GM19328 (cell line): ENCODE results near the gene CABP4.
"Not testable (repeated sequence)": the region's sequence is repeated elsewhere in the genome, so short reads cannot be mapped to it uniquely, and the experiment has no call there.

Source experiments
- ATAC-seq: cut with Tn5 transposase; IDR thresholded peaks from one replicate; pipeline ENCODE4 v1.9.1; 2021; ENCODE audit warnings: mild to moderate bottlenecking, moderate library complexity; ENCODE audit not compliant: unreplicated experiment

The CABP4 gene

DNA sequence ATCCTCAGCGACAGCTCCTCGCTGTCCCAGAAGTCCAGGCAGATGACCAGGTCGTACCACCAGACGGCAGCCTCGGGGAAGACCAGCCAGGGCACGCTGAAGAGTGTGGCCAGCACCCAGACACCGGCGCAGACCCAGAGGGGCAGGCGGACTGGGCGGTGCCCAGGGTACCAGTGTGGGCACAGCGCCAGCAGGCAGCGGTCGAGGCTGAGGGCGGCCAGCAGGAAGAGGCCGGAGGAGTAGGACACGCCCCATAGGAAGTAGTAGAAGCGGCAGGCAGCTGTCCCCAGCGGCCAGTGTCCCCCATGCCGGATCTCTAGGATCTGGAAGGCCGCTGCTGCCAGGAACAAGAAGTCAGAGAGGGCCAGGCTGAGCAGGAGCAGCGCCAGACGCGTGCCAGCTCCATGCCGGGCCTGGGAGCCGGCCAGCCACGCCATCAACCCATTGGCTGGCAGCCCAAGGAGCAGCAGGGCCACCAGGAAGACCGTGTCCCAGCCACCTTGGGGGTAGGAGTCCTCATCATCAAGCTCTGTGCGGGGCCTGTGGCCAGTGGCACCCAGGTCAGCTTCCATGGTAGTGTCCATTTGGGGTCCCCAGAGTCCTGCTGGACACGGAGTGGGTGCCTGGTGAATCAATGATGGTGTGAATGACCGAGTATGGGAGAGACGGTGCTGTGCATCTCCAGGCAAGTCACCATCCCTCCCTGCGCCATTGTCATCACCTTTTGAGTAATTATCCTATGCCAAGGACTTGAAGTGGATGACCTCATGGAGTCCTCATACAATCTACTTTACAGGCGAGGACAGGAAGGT, 2.8 kb upstream of the CABP4 start, which contains the start of gene GPR152:
Gene GPR152, minus strand, starts transcription at position 589 of the 812 bp plus-strand sequence. Its CDS starts 5 bp downstream, at position 584.
- ATAC-seq = no peak

- ATAC-seq = no peak
Measured at GRCh38 chr11:67453816-67454732, 1.1 kb upstream of the CABP4 start.

GRCh38 chr11:67456068-67456705, 1.0 kb downstream of the CABP4 start:
- ATAC-seq = no peak

- ATAC-seq = no peak
Measured at GRCh38 chr11:67457453-67457852, 2.3 kb downstream of the CABP4 start.

- ATAC-seq = no peak
Measured at GRCh38 chr11:67458266-67458665, 3.1 kb downstream of the CABP4 start.

GRCh38 chr11:67463186-67463585, 8.0 kb downstream of the CABP4 start:
- ATAC-seq = no peak

DNA sequence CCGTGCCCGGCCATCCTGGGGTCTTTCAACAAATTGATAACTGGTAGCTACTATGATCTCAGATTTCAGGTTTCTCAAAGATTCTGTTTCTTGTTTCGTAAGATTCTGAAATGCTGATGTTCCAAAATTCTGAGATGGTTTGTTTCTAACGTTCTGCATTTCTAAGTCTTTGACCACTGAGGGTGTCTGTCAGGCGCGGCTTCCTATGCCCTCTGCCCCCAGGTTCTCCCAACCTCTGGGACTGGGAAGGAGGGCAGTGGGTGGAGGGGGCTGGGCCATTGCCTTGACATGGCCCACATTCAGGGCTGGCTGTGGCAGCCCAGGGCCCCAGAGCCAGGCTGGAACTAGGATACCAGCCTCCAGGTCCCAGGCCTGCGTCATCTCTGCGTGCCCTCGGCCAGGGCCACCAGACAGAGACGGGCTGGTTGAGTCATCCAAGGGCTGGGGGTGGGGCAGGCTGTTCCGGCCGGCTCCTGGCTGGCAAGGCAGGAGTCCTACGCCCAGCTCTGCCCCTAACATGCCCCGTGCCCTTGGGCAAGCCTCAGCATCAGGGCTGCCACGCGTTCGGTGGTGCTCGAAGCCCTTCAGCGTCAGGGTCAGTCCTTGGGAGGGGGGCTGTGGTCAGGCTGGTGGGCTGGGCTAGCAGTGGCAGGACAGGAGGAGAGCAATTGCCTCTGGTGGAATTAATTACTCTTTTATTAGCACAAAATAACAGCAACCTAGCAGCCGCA, 8.7 kb downstream of the CABP4 start:
- no peak for ATAC-seq

DNA sequence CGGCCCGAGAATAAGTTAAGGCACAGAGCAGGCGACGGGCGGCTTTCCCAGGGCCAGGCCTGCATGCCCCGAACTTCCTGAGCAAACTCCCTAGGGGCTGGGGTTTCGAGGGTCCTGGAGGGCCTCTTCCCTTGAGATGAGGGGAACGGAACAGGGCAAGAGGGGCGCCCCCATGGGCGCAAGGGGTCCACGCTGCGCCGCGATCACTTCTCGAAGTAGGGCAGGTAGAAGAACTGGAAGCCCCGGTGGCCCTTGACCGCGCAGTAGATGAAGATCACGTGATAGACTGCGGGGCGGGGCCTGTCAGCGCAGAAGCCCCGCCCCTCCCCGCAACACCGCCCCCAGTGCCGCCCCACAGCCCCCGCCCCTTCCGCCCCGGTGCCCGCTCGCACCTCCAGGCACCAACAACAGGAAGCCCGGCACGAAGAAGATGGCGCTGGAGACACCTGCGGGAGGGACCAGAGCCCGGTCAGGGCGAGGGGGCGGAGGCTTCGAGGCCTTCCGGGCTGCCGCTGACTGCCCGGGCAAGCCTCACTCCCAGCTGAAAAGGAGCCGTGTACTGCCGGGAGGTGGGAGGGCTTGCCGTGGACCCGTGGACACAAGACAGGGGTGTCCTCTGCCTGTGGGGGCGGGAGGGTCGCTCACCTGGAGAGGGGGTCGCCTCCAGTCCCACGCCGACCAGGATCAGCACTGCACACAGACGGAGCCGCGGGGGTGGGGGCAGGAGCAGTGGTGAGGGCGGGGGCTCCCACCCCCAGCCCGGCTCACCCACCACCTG, 9.4 kb downstream of the CABP4 start:
- peak; percentile 35 for ATAC-seq

DNA sequence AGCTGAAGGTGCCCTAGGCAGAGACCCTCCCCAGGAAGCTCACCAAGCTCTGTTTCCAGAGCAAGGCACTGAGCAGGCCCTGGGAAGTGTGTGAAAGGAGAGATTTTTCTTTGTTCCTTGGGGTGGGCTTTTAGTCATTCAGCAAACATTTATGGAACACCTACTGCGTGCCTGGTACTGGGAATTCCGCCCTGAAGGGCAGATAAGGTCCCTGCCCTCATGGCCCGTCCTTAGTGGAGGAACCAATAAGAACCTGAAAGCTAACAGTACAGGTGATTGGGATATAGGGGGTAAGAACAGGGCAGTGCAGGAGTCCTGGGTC, 10.0 kb downstream of the CABP4 start:
- no peak for ATAC-seq

DNA sequence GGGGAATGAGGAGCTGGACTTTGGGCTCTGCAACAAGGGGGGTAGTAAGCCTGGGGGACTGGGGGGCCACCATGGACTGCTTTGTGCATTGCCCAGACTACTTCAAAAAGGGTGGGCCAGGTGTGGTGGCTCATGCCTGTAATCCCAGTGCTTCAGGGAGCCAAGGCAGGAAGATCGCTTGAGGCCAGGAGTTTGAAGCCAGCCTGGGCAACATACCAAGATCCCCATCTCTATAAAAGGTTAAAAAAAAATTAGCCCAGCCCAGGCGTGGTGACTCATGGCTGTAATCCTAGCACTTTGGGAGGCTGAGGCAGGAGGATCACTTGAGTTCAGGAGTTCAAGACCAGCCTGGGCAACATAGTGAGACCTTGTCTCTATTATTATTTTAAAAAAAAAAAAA, 10.4 kb downstream of the CABP4 start:
- ATAC-seq = not testable (repeated sequence)

- no peak for ATAC-seq
Measured at GRCh38 chr11:67466367-67466766, 11.2 kb downstream of the CABP4 start.

GRCh38 chr11:67466962-67467771, 12.0 kb downstream of the CABP4 start:
- no peak for ATAC-seq

DNA sequence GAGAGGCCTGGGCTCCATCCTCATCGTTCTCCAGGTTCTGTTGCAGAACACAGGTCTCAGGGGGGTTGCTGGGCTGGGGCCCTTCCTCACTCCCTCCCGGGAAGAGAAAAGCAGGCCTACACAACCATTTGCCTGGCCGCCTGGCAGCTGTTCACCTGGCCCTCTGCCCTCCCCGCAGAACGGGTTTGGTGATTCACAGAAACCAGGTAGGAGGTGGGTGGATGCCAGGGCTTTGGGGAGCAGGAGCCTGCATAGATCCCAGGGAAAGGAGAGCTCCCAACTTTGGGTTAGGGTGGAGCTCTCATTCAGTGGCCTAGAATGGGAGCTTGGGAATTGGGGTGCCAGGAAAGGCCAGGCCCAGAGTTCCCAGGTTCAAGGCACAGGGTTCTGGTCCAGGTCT, 12.9 kb downstream of the CABP4 start:
- ATAC-seq = no peak

GRCh38 chr11:67468456-67468758, 13.3 kb downstream of the CABP4 start:
- no peak for ATAC-seq

DNA sequence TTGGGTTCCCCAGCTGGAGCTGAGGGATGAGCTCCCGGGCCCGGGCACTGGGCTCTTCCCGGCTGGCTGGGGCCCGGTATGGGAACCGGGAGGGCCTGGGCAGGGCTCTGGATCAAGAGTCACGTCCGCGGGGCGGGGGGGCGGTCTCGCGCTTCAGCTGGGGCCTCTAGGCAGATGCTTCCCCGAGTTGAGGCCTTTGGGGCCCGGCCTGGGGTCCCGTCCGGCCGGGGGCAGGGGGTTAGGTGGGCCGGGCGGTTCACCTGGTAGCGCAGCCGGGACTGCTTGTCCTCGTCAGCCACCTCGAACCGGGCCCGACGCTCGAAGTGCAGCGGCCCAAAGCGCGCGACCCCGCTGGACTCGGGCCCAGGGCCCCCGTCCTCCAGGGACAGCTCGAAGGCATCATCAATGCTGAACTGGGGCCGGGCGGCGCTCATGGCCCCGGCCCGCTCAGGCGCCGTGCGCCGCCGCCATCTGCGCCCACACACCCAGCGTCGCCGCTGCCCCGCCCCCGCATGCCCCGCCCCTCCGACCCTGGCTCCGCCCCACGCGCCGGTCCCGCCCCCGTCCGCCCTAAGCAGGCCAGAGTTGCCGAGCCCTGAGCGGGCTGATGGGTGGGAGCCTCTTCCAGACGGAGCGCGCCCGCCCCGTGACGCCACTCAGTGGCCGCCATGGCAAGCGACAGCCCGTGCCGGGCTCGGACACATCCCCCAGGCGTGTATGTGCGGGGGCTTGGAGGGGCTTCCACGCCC, 13.8 kb downstream of the CABP4 start, which contains the start of gene TMEM134:
Gene TMEM134, minus strand, starts transcription at position 493 of the 749 bp plus-strand sequence. Its CDS starts 59 bp downstream, at position 434.
- peak; percentile 72 for ATAC-seq

DNA sequence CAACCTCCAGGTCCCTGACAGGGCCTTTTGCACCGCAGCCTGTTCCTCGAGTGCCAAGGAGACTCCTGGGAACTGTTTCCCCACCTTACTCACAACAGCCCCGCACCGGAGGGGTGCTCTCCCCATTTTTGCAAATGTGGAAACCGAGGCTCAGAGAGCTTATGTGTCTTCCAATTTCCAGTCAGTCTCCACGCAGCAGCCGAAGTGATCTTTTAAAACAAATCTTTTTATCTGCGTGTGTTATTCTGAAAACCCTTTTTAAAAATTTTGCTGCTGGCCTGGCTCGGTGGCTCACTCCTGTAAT, 14.3 kb downstream of the CABP4 start:
- ATAC-seq = no peak

GRCh38 chr11:67470337-67471002, 15.3 kb downstream of the CABP4 start:
- no peak for ATAC-seq

DNA sequence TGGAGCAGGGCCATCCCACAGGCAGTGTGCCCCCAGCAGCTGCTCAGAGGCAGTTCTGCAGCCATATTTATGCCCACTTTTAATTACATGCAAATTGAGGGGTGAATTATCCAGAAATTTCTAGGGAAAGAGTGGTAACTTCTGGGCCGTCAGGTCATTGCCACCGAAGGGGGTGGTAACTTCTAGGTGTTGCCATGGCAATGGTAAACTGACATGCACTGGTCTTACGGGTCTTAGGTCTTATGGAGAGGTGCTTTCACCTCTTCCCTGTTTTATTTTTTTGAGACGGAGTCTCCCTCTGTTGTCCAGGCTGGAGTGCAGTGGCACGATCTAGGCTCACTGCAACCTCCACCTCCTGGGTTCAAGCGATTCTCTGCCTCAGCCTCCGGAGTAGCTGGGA, 17.7 kb downstream of the CABP4 start:
- ATAC-seq = no peak
